Dermis blood vessel endothelial cell (primary cell): ENCODE results near the gene ZNF747. TPM values are rescaled to one million over a fixed set of nuclear protein-coding genes. Genes with fewer than 3 reads are reported as not detected.
"Not testable (repeated sequence)": the region's sequence is repeated elsewhere in the genome, so short reads cannot be mapped to it uniquely, and the experiment has no call there.

Experiments
- DNase-seq: peaks from one replicate; pipeline ENCODE4 v3.0.0; 2010
- total RNA-seq: library from RNA; depleted of rRNA; stranded (reverse); fragments of >200 nt; gene quantifications from 2 replicates; pipeline ENCODE4 v1.2.3, GENCODE V29; 2014

Gene ZNF747
- total RNA-seq, 1 donor from 2014 or later = 8.7 TPM

DNA sequence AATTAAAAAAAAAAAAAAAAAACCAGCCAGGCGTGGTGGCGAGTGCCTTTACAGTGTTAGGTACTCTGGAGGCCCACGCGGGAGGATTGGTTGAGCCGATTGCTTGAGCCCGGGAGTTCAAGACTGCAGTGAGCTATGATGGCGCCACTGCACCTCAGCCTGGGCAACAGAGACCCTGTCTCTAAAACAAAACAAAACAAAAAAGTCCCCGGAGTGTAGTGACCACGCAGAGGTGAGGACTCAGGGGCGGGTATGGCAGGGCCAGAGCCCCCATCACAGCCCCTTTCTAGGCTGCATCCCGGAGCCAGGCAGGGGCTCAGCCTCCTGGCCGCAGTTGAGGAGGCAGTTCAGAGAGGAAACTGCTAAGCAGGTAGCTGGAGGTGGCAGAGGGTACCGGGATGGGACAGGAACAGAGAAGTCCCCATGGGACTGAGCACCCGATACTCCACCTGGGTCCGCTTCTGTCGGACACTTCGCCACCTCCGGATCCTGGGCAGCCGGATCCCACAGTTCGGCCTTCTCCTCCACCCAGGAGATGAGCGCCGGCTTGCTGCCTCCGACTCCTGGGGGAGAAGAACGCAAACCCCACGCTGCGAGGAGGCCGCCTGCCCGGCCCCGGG lies 800 bp downstream of the ZNF747 start:
- DNase-seq = peak; percentile 21

DNA sequence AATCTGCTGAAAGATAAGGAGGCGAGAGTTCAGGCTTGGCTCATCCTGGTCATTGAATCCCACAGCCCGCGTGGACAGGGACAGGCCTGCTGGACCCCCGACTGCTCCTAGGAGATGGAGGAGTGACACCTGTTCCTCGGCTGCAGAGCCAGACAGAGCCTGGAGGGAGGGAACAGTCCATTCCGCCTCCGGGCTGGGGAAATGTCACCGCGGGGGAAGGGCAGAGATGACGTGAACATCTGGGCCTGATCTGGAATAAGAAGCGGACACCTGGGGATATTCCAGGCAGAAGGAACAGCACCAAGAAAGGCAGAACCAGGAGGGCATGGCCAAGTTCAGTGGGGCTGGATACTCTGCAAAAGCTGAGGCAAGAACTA lies 1.5 kb downstream of the ZNF747 start:
- DNase-seq = no peak

DNA sequence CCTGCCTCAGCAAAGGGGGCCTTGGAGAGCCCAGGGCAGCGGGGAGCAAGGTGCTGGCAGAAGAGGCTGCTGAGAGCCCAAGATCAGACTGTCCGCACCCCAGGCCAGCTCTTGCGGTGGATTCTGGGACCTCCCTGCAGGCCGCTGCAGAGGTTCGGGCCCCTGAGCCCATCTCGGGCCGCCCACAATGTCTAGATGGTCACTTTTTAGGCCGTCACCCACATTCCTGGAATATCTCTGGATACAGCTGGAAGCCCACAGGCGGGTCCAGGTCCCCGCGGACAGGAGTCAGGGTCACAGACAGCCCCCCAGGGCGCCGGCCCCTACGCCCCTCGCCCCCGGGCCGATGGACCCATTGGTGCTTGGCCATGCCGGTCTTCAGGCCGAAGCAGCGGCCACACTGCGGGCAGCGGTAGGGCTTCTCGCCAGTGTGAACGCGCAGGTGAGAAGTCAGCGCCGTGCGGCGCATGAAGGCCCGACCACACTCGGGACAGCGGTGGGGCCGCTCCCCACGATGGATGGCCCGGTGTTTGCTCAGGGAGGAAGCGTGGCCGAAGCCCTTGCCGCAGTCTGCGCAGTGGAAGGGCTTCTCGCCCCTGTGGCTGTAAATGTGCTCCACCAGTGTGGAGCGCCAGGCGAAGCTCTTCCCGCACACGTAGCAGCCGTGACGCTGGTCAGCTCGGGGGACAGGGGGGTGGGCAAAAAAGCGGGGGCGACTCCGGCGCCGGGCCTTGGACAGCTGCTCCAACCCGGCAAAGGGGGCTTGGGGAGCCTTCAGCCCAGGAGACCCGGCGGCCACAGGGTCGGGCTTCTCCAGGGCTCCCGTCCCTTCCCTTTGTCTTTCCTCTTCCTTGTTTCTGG lies 2.1 kb downstream of the ZNF747 start:
- DNase-seq = no peak

DNA sequence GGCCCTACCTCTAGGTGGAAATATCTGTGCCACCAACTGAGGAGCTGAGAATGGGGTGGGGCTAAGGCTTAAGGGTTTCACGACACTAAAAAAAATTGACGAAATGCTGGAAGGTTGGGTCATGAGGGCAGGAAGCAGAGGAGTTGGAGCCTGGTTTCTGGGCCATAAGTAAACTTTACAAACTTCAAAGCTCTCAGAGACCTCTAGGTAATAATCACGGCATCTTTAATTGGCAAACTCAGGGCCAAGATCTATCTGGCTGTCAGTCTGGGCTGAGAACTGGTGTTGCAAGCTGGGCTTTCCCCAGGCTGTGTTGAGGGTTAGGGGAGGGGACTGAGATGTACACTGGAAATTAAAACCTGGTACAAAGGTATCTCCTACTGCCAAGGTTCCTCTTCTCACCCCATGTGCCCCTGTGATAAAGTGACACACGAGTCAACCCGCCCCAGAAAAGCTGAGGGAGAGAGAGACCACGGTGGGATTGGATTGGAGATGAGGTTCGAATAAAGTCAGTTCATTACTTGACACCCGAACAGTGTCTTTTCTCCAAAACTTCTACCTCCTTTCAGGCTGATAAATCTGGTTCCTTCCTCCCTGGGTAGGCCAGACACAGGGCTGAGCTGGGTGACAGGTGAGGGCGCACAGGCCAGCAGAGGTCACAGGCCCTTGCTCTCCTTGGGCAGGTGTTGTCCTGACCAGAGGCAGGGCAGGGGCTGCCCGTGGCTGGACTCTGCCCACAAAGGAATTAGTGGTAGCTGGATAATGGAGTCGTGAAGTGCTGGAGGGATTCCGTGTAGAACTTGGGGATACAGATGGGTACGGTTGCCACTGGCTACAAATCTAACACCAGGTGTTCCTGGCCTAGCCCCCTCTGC lies 4.3 kb downstream of the ZNF747 start:
- DNase-seq = no peak

DNA sequence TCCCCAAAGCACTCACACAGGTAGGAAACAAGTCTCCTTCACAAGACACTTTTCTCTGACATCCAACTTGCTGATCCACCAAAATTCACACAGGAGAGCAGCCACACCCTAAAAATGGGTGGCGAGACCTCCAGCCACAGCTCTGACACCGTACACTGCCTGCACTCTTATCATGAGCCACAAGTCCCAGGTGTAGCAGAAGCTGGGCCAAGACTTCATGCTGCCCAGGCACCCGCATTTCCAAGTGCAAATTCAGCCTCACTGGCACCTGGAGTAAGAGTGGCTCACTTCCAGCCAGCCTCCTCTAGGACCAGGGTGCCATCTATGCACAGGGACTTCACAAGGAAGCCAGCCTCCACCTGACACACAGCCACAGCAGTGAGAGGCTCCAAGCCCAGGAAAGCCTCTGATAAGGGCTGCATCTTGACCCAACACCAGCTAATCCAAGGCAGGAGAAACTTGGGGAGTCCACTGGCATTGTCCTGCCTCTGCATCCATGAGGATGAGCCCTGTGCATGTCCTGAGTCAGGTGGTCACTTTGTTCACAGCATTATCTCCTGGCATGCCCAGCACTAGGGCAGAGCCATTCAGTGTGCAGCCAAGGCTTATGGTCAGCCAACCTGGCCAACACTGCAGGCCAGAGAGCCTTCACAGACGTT lies 5.7 kb downstream of the ZNF747 start:
- DNase-seq = no peak

DNA sequence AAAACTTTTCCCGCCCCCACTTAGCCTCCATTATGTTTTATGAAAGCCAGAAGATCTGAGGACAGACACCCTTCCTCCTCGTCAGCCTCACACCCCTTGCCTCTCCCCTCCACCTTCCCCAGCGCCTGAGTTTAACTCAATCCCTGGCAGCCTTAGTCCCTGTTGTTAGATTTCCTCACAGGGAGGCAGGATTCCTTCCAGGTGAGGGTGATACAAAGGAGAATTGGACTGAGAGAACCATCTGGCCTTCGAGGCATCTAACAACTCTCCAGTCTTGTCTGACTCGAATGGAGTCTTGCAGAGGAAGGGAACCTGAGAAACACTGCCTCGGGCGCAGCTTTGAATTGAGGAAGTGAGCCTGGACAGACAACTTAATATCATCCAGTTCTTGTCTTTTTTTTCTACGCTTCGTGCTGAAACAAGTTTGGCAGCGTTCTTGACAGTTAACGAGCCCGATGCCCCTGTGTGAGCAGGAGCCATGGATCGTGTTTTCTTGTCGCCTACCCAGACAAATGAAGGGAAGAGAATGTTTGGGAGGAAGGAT lies 7.0 kb downstream of the ZNF747 start:
- DNase-seq = no peak

DNA sequence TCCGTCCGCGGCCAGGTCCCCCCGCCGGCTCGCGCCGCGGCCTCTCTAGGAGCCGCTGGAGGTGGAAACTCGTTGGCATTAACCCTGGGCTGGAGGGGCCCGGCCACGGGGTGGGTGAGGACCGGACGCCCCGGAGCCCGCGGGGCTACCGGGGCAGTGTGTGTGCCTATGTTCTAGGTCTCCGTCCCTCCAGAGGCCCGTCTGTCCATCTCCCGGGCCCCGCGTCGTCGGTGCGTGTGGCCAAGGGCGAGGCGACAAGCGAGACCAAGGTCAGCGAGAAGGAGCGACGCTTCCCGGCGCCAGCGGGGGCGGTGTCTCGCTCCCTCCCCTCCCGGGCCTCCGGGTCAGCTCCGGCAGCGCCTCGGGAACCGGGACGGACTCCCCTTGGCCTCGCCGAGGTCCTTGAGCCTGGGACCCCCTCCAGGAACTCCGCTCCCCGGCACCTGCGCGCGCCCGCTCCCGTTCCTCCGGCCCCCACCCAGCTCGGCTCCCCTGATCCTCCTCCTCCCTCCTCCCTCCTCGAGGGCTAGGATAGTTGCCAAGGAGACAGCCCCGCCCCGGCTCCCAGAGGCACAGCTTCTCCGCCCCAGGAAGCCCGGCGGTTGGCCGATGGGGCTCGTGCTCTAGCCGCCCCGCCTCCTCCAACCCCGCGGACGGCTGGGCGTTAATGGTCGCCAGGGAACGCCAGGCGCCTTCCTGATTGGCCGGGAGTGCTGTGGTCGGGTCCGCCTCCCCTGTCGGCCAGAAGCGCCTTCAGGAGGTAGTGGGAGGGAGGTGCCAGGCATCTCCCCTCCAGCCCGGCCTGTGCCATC lies 7.6 kb downstream of the ZNF747 start:
- peak; percentile 98 for DNase-seq

DNA sequence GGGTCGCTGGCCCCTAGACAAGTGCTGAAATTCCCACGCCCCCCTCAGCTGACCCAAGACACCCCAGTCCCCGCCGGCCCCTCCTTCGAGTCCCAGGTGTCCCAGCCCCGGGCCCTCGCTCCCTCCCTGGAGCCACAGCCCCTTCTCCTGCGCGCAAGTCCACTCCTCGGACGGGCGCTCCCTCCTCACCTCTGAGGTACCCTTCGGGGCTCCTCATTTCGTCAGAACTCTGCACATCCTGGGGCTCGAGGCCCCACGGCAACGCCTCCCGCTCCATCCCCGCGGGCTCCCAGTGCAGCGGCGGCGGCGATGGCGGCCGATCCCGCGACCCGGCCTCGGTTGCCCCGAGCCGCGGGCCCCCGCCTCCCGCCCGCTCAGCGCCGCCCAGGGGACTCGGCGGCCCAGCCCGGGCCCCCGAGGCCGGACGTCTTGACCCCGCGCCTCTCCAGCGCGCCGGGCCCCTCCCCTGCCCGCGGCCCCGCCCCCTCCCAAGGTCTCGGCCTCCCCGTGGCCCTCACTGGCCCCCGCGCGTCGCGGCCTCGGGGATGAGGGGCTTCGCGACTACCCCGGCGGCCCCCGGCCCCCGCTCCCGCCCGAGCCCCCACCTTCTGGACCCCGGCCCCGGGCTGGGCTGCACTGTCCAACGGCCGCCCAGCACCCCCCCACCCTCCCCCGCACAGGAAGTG lies 8.4 kb downstream of the ZNF747 start, which contains the start of gene ZNF768:
Gene ZNF768, minus strand, starts transcription at position 430 of the 686 bp plus-strand sequence. Its CDS starts 153 bp downstream, at position 277.
- DNase-seq = peak; percentile 42

DNA sequence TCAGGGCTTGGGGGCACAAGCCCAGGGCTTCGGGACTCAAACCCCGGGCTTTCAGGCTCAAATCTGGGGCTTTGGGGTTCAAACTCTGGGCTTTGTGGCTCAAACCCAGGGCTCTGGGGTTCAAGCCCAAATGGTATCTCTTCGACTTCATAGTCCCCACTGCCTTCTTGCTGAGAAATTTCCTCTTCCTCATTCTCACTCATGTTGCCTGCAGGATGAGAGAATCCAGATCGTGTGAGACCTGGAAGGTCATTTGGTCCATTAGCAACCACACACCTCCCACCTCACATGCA lies 8.9 kb downstream of the ZNF747 start:
- no peak for DNase-seq

DNA sequence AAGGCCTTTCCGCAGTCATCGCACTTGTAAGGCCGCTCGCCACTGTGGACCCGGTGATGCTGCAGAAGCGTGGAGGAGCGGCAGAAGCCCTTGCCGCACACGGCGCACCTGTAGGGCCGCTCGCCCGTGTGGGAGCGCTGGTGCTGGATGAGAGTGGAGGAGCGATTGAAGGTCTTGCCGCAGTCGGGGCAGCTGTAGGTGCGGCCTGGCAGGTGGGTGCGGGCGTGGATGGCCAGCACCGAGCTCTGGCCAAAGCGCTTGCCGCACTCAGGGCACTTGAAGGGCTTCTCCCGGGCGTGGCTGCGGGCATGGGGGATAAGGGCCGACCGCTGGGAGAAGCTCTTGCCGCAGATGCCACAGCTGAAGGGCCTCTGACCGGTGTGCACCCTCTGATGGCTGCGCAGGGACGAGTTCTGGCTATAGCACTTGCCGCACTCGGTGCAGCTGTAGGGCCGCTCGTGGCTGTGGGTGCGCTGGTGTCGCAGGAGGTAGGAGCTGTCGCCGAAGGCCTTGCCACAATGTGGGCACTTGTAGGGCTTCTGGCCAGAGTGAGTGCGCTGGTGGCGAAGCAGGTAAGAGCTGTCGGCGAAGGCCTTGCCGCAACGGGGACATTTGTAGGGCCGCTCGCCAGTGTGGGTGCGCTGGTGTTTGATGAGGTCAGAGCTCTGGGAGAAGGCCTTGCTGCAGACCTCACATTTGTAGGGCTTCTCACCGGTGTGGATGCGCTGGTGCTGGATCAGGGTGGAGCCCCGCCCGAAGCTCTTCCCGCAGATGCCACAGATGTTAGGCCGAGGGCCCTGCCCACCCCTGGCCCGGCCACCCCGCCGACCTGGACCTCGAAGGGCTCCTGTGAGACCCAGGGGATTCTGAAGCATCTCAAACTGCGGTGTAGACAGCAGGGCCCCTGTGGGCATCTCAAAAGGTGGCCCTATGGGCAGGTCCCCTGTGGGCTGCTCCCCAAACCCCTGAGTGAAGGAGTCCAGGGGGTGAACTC lies 9.8 kb downstream of the ZNF747 start:
- DNase-seq = no peak

DNA sequence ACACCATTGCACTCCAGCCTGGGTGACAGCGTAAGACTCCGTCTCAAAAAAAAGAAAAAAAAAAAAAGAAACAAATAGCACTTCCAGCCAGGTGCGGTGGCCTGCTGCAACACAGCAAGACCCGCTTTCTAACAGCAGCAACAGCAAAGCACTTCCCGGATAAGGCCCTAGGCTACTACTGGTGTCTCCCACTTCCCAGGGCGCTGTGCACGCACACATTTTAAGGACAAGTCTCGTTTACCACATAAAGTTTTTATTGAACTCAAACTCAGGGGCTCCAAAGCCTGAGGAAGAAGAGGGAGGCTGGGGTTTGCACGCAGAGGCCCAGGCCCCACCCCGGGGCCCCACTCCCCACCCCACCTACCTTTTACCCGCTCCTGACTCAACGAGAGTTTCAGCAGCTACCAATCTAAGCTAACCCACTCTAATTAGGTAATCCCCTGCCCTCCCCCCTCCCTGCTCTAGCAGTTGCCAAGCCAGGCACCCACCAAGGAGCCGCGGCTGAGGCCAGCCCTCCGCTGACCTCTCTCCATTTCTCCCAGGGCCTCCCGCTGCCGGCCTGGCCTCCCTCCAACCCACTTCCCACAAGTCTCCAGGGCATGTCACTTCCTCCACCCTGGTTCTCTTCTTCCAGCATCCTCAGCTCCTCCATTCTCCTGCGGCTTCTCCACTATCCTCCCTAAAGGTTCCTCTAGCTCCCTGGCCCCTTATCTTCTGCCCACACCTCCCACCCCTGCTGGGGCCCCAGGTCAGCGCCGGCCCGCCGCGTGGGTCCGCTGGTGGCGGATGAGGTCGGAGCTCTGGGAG lies 10.7 kb downstream of the ZNF747 start:
- DNase-seq = no peak

DNA sequence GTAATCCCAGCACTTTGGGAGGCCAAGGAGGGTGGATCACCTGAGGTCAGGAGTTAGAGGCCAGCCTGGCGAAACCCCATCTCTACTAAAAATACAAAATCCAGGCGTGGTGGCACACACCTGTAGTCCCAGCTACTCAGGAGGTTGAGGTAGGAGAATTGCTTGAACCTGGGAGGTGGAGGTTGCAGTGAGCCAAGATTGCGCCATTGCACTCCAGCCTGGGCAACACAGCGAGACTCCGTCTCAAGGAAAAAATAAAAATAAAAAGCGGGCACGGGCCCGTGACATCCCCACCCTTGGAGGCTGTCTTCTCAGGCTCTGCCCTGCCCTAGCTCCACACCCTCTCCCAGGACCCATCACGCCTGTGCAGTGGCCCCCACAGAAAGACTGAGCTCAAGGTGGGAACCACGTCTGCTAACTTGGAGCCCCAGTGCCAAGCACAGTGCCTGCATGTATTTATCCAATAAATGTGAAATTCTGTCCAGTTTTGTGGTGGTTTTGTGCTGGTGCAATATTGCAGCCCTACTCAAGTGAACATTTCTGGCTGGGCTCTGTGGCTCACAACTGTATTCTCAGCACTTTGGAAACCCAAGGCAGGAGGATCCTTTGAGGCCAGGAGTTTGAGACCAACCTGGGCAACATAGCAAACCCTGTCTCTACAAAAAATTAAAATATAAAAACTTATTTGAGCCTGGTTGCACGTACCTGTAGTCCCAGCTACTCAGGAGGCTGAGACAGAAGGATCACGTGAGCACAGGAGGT lies 11.8 kb downstream of the ZNF747 start:
- DNase-seq = not testable (repeated sequence)

DNA sequence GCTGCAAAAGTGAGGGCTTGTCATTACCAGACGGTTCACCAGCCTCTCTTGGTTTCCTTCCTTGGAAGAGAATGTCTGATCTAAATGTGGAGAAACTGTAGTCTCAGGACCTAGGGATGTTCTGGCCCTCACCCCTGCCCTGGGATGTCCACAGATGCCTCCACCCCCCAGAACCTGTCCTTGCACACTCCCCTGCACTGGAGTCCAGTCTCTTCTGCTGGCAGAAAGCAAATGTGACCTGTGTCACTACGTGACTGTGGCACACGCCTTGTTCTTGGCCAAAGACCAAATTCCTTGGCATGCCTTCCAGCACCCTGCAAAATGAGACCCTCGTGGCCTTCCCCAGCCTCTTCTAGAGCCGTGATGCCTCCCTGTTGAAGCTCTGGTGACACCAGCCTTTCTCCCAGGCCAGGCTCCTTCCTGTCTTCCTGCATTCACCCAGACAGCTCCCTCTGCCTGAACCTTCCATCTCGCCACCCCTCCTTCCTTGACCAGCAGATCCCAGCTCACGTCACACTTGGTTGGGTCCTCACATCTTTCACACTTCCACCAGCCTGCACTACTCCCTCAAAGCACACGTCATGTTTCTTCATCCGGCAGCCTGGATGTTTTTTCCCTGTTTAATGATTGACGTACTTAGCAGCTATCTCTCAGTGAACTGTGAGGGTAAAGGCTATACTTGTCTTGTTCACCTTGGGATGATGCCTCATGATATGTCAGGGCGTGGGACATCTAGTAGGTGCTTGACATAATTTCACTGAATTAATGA lies 12.6 kb downstream of the ZNF747 start:
- DNase-seq = no peak

DNA sequence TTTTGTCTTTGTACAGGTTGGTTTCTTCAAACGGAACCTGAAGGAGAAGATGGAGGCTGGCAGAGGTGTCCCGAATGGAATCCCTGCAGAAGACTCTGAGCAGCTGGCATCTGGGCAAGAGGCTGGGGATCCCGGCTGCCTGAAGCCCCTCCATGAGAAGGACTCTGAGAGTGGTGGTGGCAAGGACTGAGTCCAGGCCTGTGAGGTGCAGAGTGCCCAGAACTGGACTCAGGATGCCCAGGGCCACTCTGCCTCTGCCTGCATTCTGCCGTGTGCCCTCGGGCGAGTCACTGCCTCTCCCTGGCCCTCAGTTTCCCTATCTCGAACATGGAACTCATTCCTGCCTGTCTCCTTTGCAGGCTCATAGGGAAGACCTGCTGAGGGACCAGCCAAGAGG lies 13.2 kb downstream of the ZNF747 start:
- DNase-seq = no peak

DNA sequence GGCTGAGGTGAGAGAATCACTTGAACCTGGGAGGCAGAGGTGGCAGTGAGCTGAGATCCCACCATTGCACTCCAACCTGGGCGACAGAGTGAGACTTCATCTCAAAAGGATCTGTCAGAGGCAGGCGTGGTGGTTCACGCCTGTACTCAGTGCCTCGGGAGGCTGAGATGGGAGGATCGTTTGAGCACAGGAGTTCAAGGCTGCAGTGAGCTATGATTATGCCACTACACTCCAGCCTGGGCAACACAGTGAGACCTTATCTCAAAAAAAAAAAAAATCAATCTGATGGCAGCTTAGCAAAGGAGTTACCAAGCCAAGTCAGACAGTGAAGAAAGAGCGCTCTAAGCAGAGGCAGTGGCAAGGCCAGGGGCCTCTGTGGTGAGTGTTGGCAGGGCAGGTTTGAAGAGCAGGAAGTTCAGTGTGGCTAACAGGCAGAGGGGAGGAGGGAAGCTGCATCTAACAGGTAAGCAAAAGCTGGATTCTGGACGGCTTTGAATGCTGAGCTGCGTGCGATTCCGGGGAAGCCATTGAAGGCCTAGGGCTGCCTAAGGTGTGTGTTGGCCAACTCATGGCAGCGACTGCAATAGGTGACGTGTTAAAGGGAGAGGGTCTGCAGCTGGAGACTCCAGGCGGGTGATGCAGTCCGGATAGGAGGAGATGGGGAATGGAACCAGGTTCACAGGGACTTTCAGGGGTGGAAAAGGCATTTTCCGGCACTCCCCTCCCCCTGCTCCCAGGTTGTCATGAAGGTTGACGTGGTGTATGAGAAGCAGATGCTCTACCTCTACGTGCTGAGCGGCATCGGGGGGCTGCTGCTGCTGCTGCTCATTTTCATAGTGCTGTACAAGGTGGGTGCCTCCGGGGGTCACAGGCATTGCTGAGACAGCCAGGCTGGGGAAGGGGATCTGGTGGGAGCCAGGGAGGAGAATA lies 15.3 kb downstream of the ZNF747 start:
- DNase-seq = no peak

DNA sequence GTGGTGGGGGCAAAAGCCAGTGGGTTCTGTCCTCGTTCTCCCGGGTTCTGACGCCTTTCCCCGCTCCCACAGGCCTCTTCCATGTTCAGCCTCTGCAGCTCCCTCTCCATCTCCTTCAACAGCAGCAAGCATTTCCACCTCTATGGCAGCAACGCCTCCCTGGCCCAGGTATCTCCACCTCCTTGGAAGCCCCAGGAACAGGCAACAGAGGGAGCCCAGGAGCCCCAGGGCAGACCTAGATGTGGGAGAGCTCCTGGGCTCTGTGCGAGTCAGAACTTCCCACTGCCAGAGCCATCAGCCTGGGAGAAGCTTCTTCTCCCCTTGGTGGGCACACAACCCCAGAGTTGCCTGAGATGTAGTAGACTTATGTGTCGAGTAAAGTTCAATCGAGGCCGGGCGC lies 16.1 kb downstream of the ZNF747 start:
- DNase-seq = no peak
